ENCODE results near the gene EVC2.

DNA sequence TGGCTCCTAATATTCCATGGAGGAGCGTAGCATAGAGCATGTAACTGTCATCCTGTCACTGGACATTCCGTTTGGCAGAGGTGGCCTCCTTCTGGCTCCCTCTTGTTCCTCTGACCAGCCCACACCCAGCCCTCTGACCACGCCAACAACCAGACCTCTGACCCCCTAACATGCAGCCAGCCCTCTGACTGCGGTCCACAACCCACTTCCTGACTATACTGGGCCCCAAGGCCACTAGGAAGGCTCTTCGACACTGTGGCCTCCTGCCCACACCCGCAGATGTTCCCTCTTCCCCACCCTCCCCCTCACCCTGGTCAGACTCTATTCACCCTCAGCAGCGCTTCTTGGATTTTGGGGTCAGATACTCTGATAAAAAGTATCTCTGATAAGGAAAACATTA, 141.4 kb downstream of the EVC2 start:
- TF ChIP-seq, protein P1, sequence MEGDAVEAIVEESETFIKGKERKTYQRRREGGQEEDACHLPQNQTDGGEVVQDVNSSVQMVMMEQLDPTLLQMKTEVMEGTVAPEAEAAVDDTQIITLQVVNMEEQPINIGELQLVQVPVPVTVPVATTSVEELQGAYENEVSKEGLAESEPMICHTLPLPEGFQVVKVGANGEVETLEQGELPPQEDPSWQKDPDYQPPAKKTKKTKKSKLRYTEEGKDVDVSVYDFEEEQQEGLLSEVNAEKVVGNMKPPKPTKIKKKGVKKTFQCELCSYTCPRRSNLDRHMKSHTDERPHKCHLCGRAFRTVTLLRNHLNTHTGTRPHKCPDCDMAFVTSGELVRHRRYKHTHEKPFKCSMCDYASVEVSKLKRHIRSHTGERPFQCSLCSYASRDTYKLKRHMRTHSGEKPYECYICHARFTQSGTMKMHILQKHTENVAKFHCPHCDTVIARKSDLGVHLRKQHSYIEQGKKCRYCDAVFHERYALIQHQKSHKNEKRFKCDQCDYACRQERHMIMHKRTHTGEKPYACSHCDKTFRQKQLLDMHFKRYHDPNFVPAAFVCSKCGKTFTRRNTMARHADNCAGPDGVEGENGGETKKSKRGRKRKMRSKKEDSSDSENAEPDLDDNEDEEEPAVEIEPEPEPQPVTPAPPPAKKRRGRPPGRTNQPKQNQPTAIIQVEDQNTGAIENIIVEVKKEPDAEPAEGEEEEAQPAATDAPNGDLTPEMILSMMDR (conservative IDR thresholded peaks at IDR 0.05; ENCODE audit: low read length): no peak
- TF ChIP-seq EZH2phosphoT487 (IDR thresholded peaks at IDR 0.05; ENCODE audit: borderline replicate concordance): no peak
